ENCODE measurements around the gene ID3.
A peak's percentile ranks its signal among the peaks of the same experiment; 100 is the strongest.
"Not testable (repeated sequence)": the region's sequence is repeated elsewhere in the genome, so short reads cannot be mapped to it uniquely, and the experiment has no call there.

The ID3 gene

DNA sequence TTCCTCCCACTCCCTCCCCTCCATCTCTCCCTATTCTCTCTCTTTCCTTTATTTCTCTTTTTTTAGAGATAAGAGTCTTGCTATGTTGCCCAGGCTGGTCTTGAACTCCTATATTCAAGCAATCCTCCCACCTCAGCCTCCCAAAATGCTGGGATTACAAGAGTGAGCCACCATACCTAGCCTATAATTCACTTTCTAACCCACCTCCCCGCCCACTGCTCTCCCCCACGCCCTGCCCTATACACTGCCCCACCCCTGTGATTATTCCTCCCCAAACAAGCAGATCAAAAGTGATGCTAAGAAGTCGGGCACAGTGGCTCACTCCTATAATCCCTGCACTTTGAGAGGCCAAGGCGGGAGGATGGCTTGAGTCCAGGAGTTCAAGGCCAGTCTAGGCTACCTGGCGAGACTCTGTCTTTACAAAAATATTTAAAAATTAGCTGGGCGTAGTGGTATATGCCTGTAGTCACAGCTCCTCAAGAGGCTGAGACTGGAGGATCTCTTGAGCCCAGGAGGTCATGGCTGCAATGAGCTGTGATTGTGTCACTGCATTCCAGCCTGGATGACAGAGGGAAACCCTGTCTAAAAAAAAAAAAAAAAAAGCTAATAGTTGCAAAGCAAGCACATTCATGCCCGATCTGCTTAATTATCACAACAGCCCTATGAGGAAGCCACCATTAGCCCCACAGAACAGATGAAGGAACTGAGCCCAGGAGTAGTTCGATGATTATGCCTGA is 15.4 kb downstream of the ID3 start:
- TF ChIP-seq POLR2A (IDR thresholded peaks at IDR 0.05; ENCODE audit: low read depth, low read length) (no peak), POLR2AphosphoS5 (IDR thresholded peaks at IDR 0.05; ENCODE audit: low read depth, low read length) (no peak), TAF1 (IDR thresholded peaks at IDR 0.05; ENCODE audit: borderline replicate concordance, low read depth, low read length) (no peak)
- DNase-seq (ENCODE audit: insufficient read length) (no peak), FAIRE-seq (no peak)

DNA sequence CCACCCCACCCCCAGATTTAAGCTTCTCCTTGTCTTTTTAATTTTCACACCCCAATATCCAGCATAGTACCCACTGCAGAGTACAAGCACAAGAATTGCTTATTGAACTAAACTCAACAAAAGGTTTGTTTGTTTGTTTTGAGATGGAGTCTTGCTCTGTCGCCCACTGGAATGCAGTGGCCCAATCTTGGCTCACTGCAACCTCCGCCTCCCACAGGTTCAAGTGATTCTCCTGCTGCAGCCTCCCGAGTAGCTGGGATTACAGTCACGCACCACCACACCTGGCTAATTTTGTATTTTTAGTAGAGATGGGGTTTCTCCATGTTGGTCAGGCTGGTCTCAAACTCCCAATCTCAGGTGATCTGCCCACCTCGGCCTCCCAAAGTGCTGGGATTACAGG is 16.4 kb downstream of the ID3 start:
- not testable (repeated sequence) for DNase-seq (ENCODE audit: insufficient read length); FAIRE-seq

DNA sequence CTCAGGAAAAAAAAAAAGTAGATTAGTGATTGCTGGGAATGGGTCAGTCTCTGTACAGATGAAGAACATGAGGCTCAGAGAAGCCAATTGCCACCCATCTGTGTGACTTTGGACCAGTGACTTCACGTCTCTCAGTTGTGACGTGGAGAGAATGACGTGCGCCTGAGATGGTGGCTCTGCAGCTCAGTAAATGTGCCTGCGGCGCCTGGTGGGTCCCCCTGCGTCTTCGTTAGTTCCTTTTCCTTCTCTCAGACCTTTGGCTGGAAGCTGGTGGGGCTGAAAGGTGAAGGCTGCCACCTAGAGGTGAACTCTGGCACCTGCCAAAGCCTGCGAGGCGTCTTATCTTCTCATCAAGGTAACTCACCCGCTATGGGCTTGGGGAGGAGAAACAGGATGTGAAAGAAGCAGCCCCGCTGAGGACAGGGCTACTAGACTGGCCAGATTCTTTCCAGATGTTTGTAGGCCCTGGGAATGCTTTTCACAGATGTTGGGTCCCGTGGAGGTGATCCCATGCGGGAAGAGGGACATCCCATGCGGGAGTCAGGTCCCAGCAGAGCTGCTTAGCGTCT is 19.5 kb downstream of the ID3 start:
- peak; percentile 91 for FAIRE-seq
- peak; percentile 93 for DNase-seq (ENCODE audit: insufficient read length)

DNA sequence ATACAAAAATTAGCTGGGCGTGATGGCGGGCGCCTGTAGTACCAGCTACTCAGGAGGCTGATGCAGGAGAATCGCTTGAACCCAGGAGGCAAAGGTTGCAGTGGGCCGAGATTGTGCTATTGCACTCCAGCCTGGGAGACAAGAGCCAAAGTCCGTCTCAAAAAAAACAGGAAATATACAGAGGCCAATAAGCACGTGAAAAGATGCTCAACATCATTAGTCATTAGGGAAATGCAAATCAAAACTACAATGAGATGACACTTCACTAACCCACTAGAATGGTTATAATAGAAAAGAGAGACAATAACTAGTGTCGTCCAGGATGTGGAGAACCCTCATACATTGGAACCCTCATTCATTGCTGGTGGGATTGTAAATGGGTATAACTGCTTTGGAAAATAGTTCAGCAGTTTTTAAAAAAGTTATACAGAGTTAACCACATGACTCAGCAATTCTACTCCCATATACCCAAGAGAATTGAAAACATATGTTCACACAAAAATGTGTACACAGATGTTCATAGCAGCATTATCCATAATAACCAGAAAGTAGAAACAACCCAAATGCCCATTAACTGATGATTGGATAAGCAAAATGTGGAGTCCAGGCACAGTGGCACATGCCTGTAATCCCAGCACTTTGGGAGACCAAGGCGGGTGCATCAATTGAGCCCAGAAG is 21.9 kb downstream of the ID3 start:
- TF ChIP-seq POLR2AphosphoS5 (IDR thresholded peaks at IDR 0.05; ENCODE audit: low read depth, low read length): no peak
- no peak for FAIRE-seq
- DNase-seq (ENCODE audit: insufficient read length): no peak

More for the DNA sequence above, 19.5 kb downstream of the ID3 start:
- TF ChIP-seq TAF1 (IDR thresholded peaks at IDR 0.05; ENCODE audit: borderline replicate concordance, low read depth, low read length) (no peak), POLR2A (IDR thresholded peaks at IDR 0.05; ENCODE audit: low read depth, low read length) (no peak), POLR2AphosphoS5 (IDR thresholded peaks at IDR 0.05; ENCODE audit: low read depth, low read length) (no peak)

DNA sequence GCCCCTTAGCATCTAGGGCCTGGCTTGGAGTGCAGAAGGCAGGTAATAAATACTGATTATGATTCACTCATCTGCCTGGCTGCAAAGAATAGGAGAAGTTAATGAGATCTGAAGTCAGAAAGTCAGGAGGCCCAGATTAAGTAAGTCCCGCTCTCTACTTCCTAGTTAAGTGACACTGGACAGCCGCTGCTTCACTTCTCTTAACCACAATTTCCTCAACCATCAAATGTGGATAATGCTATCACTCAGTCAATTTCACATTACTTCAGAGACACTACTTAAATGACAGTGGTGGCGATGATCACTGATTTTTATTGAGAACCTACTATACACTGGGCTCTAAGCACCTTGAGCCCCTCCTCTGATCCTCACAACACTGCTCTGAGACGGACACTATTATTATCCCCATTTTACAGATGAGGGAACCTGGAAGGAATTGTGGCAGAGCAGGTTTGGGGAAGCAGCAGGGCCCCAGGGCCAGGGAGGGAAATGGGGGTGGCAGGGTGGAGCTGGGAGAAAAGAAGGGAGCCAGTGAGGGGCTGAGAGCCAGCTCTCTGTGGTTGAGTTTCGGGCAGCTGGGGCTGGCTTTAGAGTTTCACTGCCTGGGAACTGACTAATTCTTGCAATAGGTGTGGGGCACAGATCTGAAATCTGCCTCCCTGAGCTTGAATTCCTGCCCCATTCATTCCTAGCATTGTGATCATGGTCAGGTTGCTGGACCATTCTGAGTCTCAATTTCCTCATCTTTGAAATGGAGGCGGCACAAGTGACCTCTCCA is 25.9 kb downstream of the ID3 start:
- FAIRE-seq (no peak), DNase-seq (ENCODE audit: insufficient read length) (no peak)
- TF ChIP-seq POLR2A (IDR thresholded peaks at IDR 0.05; ENCODE audit: low read depth, low read length) (no peak), POLR2AphosphoS5 (IDR thresholded peaks at IDR 0.05; ENCODE audit: low read depth, low read length) (no peak), TAF1 (IDR thresholded peaks at IDR 0.05; ENCODE audit: borderline replicate concordance, low read depth, low read length) (no peak)

DNA sequence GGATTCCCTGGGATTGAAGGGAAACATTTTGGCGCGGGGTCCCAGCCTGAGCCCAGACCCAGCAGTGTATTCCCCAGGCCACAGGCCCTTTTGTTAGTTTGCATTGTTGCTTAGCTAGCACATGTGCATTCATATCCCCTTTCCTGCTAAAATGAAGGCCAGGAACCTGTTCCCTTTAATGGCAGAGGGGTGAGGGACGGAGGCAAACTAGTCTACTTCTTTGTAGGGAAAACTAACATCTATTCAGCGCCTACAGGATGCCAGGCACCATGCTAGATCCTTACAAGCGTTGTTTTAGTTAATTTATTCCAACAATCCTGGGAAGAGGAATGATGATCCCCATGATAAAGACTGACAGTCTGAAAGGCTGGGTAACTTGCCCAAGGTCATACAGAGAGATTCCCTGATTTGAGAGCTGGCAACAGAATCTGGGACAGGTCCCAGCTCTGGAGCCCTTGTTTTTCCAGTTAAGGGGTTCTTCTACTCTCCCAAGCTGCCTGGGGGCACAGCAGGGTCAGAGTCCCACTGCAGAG is 27.7 kb downstream of the ID3 start:
- no peak for TF ChIP-seq POLR2AphosphoS5 (IDR thresholded peaks at IDR 0.05; ENCODE audit: low read depth, low read length)
- TF ChIP-seq POLR2A (IDR thresholded peaks at IDR 0.05; ENCODE audit: low read depth, low read length): no peak
- no peak for TF ChIP-seq TAF1 (IDR thresholded peaks at IDR 0.05; ENCODE audit: borderline replicate concordance, low read depth, low read length)
- DNase-seq (ENCODE audit: insufficient read length) (no peak), FAIRE-seq (no peak)

DNA sequence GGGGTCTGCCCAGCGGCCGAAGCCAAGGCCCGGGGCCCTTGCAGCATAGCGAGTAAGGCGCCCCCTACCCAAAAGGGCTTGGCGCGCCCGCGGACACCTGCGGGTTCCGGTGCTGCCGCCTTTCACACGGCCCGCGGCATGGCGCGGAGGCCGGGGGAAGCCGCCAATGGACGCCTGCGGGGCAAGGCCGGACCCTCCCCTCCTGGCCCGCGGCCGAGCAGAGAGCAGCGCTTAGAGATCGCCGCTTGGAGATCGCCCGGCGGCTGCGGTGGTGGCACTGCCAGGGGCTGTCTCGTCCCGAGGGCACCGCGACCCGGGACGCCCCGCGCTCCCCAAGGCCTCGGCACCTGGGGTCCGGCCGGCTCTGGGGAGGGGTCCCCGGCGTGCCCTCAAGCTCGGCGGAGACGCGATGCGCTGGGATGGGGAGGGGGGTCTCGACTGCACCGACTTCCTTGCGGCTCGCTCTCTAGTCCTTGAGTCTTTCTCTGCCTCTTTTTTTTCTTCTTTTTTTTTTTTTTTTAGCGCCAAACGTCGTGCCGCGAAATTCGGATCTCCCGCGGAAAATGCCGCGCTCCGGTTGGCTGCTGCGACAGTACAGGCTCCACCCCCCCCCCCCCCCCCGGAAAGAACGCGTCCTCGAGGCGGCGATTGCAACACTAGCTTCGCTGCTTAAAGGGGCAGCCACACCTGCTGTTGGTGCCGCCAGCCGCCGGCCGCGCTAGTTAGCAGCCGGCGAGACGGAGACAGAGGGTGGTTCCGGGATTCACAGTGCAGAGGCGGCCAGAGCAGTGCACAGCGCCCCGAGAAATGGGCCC is 28.3 kb downstream of the ID3 start, which contains the start of gene E2F2:
TSS of gene E2F2 (minus strand) at position 487 of the 815 bp plus-strand sequence. CDS start at position 47, 440 bp downstream.
- peak; percentile 86 for DNase-seq (ENCODE audit: insufficient read length)
- TF ChIP-seq POLR2AphosphoS5 (IDR thresholded peaks at IDR 0.05; ENCODE audit: low read depth, low read length) (no peak), TAF1 (IDR thresholded peaks at IDR 0.05; ENCODE audit: borderline replicate concordance, low read depth, low read length) (0 out of 2 replicates have a peak, but pooled peaks have one; percentile 11)
- FAIRE-seq: peak; percentile 73

DNA sequence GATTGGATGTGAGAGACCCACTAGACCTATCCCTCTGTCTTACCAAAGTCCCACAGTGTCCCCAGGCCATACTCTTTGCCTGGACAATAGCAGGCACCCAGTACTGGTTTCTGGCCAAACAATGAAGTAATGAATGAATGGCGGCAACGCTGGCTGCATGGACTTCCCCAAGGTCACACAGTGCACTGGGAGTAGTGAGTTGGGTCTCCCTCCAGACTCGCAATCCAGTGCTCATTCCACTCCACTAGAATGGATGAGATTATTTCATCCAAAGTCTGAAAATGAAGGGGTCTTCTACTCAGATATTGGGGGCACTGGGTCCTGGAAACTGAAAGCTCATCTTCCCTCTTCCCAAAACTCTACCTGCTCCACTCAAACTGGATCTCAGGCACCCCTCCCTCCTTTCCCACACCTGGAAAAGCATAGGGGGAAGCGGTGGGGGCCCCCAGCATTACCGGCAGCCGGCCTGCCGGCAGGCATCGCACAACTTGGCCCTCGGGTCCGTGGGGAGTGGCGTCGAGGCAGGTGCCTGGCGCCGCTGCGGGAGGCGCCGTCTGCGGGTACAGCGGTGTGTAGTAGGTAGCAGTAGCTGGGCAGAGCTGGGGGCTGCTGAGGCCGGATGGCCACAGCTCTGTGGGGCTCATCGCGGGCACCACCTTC is 29.1 kb downstream of the ID3 start:
- no peak for TF ChIP-seq POLR2AphosphoS5 (IDR thresholded peaks at IDR 0.05; ENCODE audit: low read depth, low read length)
- TF ChIP-seq TAF1 (IDR thresholded peaks at IDR 0.05; ENCODE audit: borderline replicate concordance, low read depth, low read length): no peak
- no peak; the same call in 1 of the 2 replicates for TF ChIP-seq POLR2A (IDR thresholded peaks at IDR 0.05; ENCODE audit: low read depth, low read length)
- DNase-seq (ENCODE audit: insufficient read length) (no peak), FAIRE-seq (peak; percentile 30)

DNA sequence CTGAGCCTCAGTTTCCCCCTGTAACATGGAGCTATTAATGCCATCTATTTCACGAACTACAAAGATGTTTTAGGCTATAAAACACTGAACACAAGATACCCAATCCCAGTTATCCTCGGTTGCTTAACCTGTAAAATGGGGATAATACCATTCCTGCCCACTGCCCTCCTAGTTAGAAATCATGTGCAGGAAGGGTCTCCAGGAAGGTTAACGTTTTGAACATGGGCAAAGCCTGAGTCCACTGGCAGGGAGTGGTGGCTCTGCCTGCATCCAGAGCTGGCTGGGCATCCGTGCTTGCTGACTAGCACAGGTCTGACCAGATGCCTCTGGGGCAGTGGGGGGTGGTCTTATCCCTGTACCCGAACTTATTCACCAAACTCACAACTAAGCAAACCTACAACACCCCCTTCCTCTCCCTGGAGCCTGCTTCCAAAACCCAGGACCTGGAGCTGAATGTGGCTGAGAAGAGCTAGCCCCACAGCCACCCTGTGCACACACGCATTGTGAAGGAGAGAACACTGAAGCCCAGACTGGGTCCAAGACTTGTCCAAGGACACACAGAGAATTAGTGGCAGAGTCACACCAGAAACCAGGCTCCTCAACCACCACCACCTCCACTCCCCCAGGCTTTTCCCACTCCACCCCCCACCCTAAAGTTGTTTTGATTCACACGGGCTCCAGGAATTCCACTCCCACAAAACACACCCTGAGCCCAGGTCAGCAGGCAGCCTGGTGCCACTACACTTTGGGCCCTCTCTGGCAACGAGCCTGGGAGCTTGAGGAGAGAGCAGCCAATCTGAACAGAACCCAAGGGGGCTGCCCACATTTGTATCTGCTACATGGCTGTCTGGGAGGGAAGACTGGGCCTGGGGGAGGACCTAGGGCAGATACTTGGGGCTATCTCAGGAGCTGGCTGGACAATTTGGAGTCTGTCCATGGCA is 29.9 kb downstream of the ID3 start:
- FAIRE-seq (no peak), DNase-seq (ENCODE audit: insufficient read length) (no peak)
- TF ChIP-seq POLR2A (IDR thresholded peaks at IDR 0.05; ENCODE audit: low read depth, low read length): no peak
